Ramos (cell line): ENCODE results near the gene HMCN1.
"Not testable (repeated sequence)": the region's sequence is repeated elsewhere in the genome, so short reads cannot be mapped to it uniquely, and the experiment has no call there.

Source experiments
- in situ Hi-C: fragments of 300-500 bp; cut with MboI; formaldehyde crosslinking; loops from one replicate; pipeline ENCODE4 v1.14.3; 2022; ENCODE audit warnings: low sequenced_read_pairs; ENCODE audit not compliant: unreplicated experiment

HMCN1 gene

GRCh38 chr1:186104459-186104858 lies 370.3 kb downstream of the HMCN1 start:
- in situ Hi-C loops: no loop called here

DNA sequence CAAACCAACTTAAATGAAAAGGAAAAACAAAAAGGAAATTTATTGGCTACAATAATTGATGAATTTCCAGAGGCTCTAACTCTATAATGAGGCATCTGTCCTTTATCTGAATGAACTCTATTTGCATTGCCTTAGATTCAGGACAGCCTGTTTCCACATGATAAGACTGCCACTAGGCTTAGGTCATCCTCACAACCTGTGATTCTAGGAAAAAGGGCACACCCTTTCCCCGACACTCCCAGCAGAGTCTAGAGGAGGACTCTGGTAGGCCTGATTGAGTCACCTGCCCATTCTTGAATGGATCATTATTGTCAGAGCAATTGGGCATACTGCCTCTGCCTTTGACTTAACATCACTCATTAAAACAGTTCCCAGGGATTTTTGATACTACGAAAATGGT lies 378.1 kb downstream of the HMCN1 start:
- in situ Hi-C loops: no loop called here

DNA sequence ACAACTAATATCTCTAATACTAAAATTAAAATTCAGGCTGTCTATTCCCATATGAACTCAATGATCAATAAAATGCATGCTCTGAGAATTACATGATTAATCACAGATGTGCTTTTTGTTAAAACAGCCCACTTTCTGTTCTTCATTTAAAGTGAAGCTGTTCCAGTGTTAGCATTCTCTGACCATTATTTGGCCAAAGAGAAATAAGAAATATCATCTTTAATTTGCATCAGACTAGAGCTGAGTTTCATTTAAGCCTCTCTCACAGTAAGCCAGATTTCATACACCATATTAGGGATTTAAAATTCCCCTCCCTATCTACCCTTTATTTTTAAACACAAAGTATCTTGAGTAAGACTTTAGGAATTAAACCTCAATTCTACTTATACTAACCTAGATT lies 379.3 kb downstream of the HMCN1 start:
- in situ Hi-C loops: no loop called here

GRCh38 chr1:186118724-186119123 lies 384.5 kb downstream of the HMCN1 start:
- in situ Hi-C loops: no loop called here

DNA sequence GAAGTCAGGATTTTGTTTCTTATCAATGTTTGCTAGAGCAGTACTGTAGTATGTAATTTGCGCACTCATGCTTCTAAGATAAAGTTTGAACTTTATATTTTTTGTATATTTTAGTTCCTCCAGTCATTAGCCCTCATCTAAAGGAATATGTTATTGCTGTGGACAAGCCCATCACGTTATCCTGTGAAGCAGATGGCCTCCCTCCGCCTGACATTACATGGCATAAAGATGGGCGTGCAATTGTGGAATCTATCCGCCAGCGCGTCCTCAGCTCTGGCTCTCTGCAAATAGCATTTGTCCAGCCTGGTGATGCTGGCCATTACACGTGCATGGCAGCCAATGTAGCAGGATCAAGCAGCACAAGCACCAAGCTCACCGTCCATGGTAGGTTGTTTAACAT lies 388.6 kb downstream of the HMCN1 start:
- in situ Hi-C loops: no loop called here

DNA sequence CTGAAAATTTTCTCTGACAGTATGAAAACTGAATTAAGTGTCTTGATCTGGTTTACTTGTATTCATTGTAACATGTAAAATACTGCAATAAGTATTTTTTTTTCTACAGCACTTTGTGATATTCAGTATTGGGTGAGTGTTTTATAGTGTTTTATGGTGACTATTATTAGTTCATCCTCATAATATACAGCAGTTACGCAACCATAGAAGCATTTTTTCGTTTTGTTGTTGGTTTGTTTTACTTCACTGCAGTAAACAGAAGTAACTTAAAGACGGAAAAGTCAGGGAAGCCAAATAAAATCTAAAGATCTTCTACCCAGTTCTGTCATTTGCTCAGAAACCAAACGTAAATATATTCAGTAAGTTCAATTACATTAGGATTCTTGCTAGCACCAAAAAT lies 390.8 kb downstream of the HMCN1 start:
- in situ Hi-C loops: no loop called here

DNA sequence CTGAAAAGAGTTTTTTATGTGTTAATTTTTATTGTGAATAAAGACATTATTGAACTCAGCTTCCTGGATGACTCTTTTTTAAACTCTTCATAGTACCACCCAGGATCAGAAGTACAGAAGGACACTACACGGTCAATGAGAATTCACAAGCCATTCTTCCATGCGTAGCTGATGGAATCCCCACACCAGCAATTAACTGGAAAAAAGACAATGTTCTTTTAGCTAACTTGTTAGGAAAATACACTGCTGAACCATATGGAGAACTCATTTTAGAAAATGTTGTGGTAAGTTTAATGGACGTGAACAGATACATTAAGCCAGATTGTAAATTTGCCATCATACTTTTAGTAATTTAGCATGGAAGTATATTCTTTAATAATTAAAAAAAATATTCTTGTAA lies 391.3 kb downstream of the HMCN1 start:
- in situ Hi-C loops: no loop called here

- in situ Hi-C loops: no loop called here
These were observed 395.6 kb downstream of the HMCN1 start for GRCh38 chr1:186129758-186130157.

DNA sequence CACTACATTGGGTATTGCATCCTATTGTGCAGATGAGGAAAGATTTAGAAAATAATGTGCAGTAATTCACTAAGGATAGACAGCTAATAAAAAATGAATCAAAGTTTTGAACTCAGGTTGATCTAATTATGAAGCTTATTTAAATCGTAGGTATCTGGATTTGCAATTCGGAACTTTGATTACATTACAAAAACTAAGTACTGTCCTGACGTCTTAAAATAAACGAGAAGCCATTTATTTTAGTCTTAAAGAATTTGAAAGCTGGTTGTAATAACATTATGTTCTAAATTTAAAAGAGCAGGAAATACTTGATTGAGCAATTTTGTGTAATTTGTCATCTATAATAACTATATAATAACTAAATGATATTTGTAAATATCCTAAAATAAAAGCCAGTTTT lies 404.9 kb downstream of the HMCN1 start:
- in situ Hi-C loops: no loop called here

GRCh38 chr1:186139701-186140100 lies 405.5 kb downstream of the HMCN1 start:
- in situ Hi-C loops: no loop called here

- in situ Hi-C loops: no loop called here
These were observed 408.0 kb downstream of the HMCN1 start for GRCh38 chr1:186142159-186142558.

- in situ Hi-C loops: no loop called here
These were observed 408.7 kb downstream of the HMCN1 start for GRCh38 chr1:186142916-186143315.

GRCh38 chr1:186143481-186143880 lies 409.3 kb downstream of the HMCN1 start:
- in situ Hi-C loops: no loop called here

DNA sequence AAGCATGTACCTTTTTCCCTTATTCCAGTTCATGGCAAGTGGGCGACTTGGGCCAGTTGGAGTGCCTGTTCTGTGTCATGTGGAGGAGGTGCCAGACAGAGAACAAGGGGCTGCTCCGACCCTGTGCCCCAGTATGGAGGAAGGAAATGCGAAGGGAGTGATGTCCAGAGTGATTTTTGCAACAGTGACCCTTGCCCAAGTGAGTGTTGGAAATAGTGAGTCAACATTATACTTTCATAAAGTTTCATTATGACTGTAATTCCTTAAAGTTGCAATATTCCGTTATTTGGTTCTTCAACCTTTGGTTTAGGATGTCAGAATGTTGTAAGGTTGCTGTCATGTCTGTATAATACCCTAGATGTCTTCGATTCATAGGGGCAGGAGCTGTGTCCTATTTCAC lies 410.3 kb downstream of the HMCN1 start:
- in situ Hi-C loops: no loop called here

- in situ Hi-C loops: no loop called here
These were observed 412.8 kb downstream of the HMCN1 start for GRCh38 chr1:186146974-186147373.

DNA sequence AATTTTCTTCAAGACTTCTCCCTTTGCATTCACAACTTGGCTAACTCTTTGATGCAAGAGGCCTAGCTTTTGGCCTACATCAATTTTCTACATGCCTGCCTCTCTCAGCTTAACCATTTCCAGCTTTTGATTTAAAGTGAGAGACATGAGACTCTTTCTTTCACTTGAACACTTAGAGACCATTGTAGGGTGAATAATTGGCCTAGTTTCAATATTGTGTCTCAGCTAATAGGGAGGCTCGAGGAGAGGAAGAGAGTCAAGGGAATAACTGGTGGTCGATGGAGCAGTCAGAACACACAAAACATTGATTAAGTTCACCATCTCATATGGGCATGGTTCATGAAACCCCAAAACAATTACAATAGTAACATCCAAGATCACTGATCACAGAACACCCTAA lies 415.4 kb downstream of the HMCN1 start:
- in situ Hi-C loops: no loop called here

DNA sequence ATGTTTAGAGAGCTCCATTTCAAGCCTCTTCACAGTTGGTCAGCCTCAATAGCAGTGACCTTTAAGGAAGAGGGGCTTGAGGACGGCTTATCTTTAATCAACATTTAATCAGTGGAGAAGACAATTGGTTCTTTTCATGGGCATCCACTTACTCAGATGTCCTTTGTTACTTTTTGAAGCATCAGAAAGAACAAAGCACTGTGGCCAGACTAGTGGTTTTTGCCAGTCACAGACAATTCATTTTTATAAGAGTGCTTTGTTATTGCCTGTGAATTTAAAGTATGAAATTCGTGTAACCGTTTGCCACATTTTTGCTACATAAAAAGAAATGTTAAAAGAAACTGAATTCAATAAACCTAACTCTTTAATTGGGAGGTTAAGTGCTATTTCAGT lies 418.0 kb downstream of the HMCN1 start:
- in situ Hi-C loops: no loop called here

- in situ Hi-C loops: no loop called here
These were observed 418.5 kb downstream of the HMCN1 start for GRCh38 chr1:186152620-186153239.

DNA sequence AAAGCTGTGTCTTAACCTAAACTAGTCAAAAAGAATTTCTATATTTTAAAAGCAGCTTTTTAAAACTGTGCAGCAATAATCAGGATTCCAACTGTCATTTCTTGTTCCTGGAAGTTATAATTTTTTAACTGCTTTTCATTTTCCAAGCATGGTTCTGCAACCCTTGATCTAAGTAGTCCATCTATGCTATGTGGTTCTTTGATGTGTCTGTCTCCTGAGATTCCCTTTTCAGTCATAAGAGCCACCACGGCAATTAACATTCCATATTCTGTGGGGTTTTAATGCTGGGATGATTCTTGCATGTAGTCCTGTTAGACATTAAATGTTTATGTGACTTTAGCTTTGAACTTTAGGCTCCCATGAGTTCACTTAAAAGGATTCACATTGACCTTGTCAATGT lies 420.5 kb downstream of the HMCN1 start:
- in situ Hi-C loops: no loop called here

DNA sequence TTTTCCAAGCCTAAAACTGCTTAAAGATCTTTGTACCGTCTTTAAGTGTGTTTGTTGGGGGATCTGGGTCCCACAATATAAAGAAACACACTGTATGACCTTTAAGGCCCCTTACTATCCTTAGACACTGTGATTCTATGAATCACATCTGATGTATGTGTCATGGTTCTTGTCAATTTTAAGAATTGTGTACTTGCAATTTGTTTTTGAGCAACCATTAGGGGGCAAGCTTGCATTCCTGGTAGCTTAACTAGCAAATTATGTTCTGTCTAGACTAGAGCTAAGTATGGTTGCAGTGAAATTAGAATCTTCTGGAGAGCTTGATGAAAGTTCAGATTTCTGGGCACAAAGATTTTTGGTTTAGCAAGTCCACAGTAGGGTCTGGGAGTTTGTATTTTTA lies 421.4 kb downstream of the HMCN1 start:
- in situ Hi-C loops: no loop called here

- in situ Hi-C loops: not testable (repeated sequence)
These were observed 428.7 kb downstream of the HMCN1 start for GRCh38 chr1:186162895-186163294.

DNA sequence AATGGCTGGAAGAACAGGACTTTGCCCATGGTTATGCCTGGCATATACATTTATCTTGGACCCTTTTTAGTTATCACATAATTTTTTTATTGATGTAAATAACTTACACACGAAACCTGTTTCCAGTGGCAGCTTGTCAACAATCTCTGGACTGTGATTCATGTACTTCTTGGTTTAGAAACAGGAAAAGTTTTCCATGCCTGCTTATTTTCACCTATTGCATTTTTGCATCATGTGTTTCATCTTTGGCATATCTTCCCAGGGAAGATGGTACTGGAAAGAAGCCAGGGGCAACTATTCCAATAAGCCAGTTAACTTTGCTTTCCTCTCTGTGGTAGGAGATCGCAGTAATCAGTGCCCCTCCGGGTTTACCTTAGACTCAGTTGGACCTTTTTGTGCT lies 430.6 kb downstream of the HMCN1 start:
- in situ Hi-C loops: no loop called here

- in situ Hi-C loops: no loop called here
These were observed 431.1 kb downstream of the HMCN1 start for GRCh38 chr1:186165303-186165702.
